H9 (cell line): ENCODE results near the gene PDE6G. TPM values are rescaled to one million over a fixed set of nuclear protein-coding genes. Genes with fewer than 3 reads are reported as not detected.

Source experiments
- DNase-seq: peaks from one replicate; pipeline ENCODE4 v3.0.0-alpha.2; 2017
- H2AFZ ChIP-seq: one replicate; pipeline ENCODE4 v1.6.1; 2013; ENCODE audit warnings: mild to moderate bottlenecking, low read length, control low read depth, moderate library complexity
- H2AK5ac ChIP-seq: 2 replicates; pipeline ENCODE4 v1.6.1; 2013; ENCODE audit warnings: low read length, control low read depth, mixed read lengths; ENCODE audit not compliant: insufficient read length
- H2BK120ac ChIP-seq: one replicate; pipeline ENCODE4 v1.6.1; 2013; ENCODE audit warnings: low read depth, mild to moderate bottlenecking, low read length, control low read depth, inconsistent platforms; ENCODE audit not compliant: poor library complexity, severe bottlenecking
- H2BK12ac ChIP-seq: 2 replicates; pipeline ENCODE4 v1.6.1; 2013; ENCODE audit warnings: low read length, control low read depth, mixed read lengths, low read depth; ENCODE audit not compliant: insufficient read length
- H2BK15ac ChIP-seq: 2 replicates; pipeline ENCODE4 v1.6.1; 2013; ENCODE audit warnings: low read depth, low read length, control low read depth
- H2BK20ac ChIP-seq: one replicate; pipeline ENCODE4 v1.6.1; 2013; ENCODE audit warnings: low read depth, mild to moderate bottlenecking, low read length, control low read depth, inconsistent platforms; ENCODE audit not compliant: poor library complexity, severe bottlenecking
- H2BK5ac ChIP-seq: 2 replicates; pipeline ENCODE4 v1.6.1; 2013; ENCODE audit warnings: low read length, control low read depth, mixed read lengths; ENCODE audit not compliant: insufficient read length
- H3K14ac ChIP-seq: 2 replicates; pipeline ENCODE4 v1.6.1; 2013; ENCODE audit warnings: low read length, control low read depth; ENCODE audit not compliant: insufficient read depth
- H3K18ac ChIP-seq: 2 replicates; pipeline ENCODE4 v1.6.1; 2013; ENCODE audit warnings: low read depth, mild to moderate bottlenecking, mixed read lengths, low read length, control low read depth; ENCODE audit not compliant: insufficient read length
- H3K23ac ChIP-seq: 2 replicates; pipeline ENCODE4 v1.6.1; 2013; ENCODE audit warnings: low read length, control low read depth, mixed read lengths, low read depth; ENCODE audit not compliant: insufficient read length
- H3K23me2 ChIP-seq: 2 replicates; pipeline ENCODE4 v1.6.1; 2013; ENCODE audit warnings: low read depth, mild to moderate bottlenecking, mixed read lengths, low read length, control low read depth; ENCODE audit not compliant: insufficient read length, poor library complexity, severe bottlenecking
- H3K27ac ChIP-seq: 2 replicates; pipeline ENCODE4 v1.5.1; 2013; ENCODE audit warnings: low read length, control low read depth, mixed read lengths, low read depth; ENCODE audit not compliant: insufficient read length
- H3K27me3 ChIP-seq: 2 replicates; pipeline ENCODE4 v1.6.1; 2013; ENCODE audit warnings: low read length, control low read depth, inconsistent platforms; ENCODE audit not compliant: insufficient read depth
- H3K4ac ChIP-seq: 2 replicates; pipeline ENCODE4 v1.6.1; 2013; ENCODE audit warnings: low read depth, mild to moderate bottlenecking, control low read depth, inconsistent platforms, low read length, moderate library complexity
- H3K4me1 ChIP-seq: 2 replicates; pipeline ENCODE4 v1.6.1; 2013; ENCODE audit warnings: low read length, control low read depth, inconsistent platforms; ENCODE audit not compliant: insufficient read depth
- H3K4me2 ChIP-seq: 2 replicates; pipeline ENCODE4 v1.6.1; 2013; ENCODE audit warnings: low read length, control low read depth, mixed read lengths; ENCODE audit not compliant: insufficient read length, insufficient read depth
- H3K56ac ChIP-seq: 2 replicates; pipeline ENCODE4 v1.6.1; 2013; ENCODE audit warnings: low read depth, mild to moderate bottlenecking, mixed read lengths, low read length, control low read depth; ENCODE audit not compliant: insufficient read length
- H3K79me1 ChIP-seq: 2 replicates; pipeline ENCODE4 v1.6.1; 2013; ENCODE audit warnings: low read depth, mild to moderate bottlenecking, moderate library complexity, low read length, control low read depth, inconsistent platforms; ENCODE audit not compliant: insufficient read depth, poor library complexity, severe bottlenecking
- H3K79me2 ChIP-seq: 2 replicates; pipeline ENCODE4 v1.6.1; 2013; ENCODE audit warnings: low read length, control low read depth, inconsistent platforms; ENCODE audit not compliant: insufficient read depth
- H3K9ac ChIP-seq: 2 replicates; pipeline ENCODE4 v1.6.1; 2013; ENCODE audit warnings: low read length, control low read depth, mixed read lengths; ENCODE audit not compliant: insufficient read length; ENCODE audit errors: extremely low read depth
- H3K9me3 ChIP-seq: one replicate; pipeline ENCODE4 v1.6.1; 2013; ENCODE audit warnings: low read depth, low read length, inconsistent platforms; ENCODE audit not compliant: control insufficient read depth
- H3T11ph ChIP-seq: one replicate; pipeline ENCODE4 v1.6.1; 2013; ENCODE audit warnings: mild to moderate bottlenecking, low read length, control low read depth, inconsistent platforms
- H4K20me1 ChIP-seq: one replicate; pipeline ENCODE4 v1.6.1; 2013; ENCODE audit not compliant: control insufficient read depth, insufficient read length, insufficient read depth
- H4K5ac ChIP-seq: 2 replicates; pipeline ENCODE4 v1.6.1; 2013; ENCODE audit warnings: low read depth, mild to moderate bottlenecking, mixed read lengths, low read length, control low read depth; ENCODE audit not compliant: insufficient read length
- H4K8ac ChIP-seq: replicated peaks from 2 replicates; pipeline ENCODE4 v1.6.1; 2013; ENCODE audit warnings: low read length, control low read depth, mixed read lengths, low read depth; ENCODE audit not compliant: insufficient read length
- H4K91ac ChIP-seq: 2 replicates; pipeline ENCODE4 v1.6.1; 2013; ENCODE audit warnings: low read depth, mild to moderate bottlenecking, moderate library complexity, mixed read lengths, low read length, control low read depth; ENCODE audit not compliant: insufficient read length
- H3K27ac Mint-ChIP-seq, 3 experiments: 2 replicates in 2 of 3; 3 replicates in 1 of 3; pipeline ENCODE4 v1.8.0; 2020 to 2021; ENCODE audit warnings: mixed read lengths in 3 of 3, mild to moderate bottlenecking in 1 of 3, moderate library complexity in 1 of 3
- H3K27me3 Mint-ChIP-seq: 2 replicates; pipeline ENCODE4 v1.8.0; 2021; ENCODE audit warnings: low read depth, mild to moderate bottlenecking, moderate library complexity, mixed read lengths
- H3K36me3 Mint-ChIP-seq, 3 experiments: 2 replicates in 2 of 3; 3 replicates in 1 of 3; pipeline ENCODE4 v1.8.0; 2020 to 2021; ENCODE audit warnings: low read depth in 3 of 3, mixed read lengths in 3 of 3; ENCODE audit not compliant: insufficient read depth in 1 of 3
- H3K4me1 Mint-ChIP-seq, 2 experiments: 2 replicates each; pipeline ENCODE4 v1.8.0; 2020; ENCODE audit warnings: mixed read lengths in 2 of 2
- H3K4me3 Mint-ChIP-seq, 2 experiments: 2 replicates in 1 of 2; 3 replicates in 1 of 2; pipeline ENCODE4 v1.8.0; 2020 to 2021; ENCODE audit warnings: mild to moderate bottlenecking in 2 of 2, mixed read lengths in 2 of 2, moderate library complexity in 1 of 2
- H3K9me3 Mint-ChIP-seq, 2 experiments: 2 replicates in 1 of 2; 3 replicates in 1 of 2; pipeline ENCODE4 v1.8.0; 2020; ENCODE audit warnings: mild to moderate bottlenecking in 2 of 2, mixed read lengths in 2 of 2, moderate library complexity in 1 of 2
- WGBS: extraction: QIAGEN DNeasy Blood & Tissue Kit; methylation state at CpG from one replicate; pipeline ENCODE4 v1.1.7; 2013; ENCODE audit warnings: missing lambda C conversion rate, low lambda C conversion rate, mixed read lengths; ENCODE audit not compliant: insufficient read length; ENCODE audit errors: extremely low coverage; 5-methylcytosine and 5-hydroxymethylcytosine counted together
- total RNA-seq: library from RNA; stranded (reverse); gene quantifications from 2 replicates; pipeline ENCODE4 v1.2.1, GENCODE V29; 2021
- TF ChIP-seq, protein P1 (sequence below): fragments of 200-600 bp; sonication (generic); conservative IDR thresholded peaks from 3 replicates; pipeline ENCODE4 v1.8.0; 2021; ENCODE audit warnings: antibody characterized with exemption, mild to moderate bottlenecking

The PDE6G gene
- total RNA-seq, 1 experiment from 2014 or later: 5.7 TPM

DNA sequence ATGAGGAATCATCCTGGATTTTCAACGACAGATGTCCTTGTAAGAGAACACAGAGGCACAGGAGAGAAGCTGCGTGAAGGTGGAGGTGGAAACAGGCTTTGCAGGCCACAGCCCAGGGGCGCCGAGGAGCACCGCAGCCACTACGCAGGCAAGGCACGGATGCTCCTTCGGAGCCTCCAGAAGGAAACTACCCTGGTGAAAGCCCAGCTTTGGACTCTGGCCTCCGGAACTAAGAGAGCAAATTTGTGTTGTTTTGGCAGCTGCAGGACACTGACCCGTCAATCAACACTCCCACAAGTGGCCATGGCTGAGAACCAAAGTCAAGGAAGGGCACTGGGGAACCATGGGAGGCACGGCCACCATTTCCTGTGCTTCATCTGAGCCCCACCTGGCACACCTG, 23.8 kb upstream of the PDE6G start:
- no peak overlapping the region for H2AK5ac ChIP-seq

More for the DNA sequence above, 23.8 kb upstream of the PDE6G start:
- H2BK120ac ChIP-seq: no peak overlapping the region
- no peak overlapping the region for H3K14ac ChIP-seq
- no peak overlapping the region for H3K56ac ChIP-seq
- peaks cover 9% of the 10 kb centered on the region; the same call in 1 of the 2 replicates for H3K79me2 ChIP-seq
- Mint-ChIP-seq H3K4me3 (no peak overlapping the region), H3K27ac (no peak overlapping the region), H3K36me3 (peaks cover 0 to 16% (median 8%) of the 10 kb centered on the region in 3 experiments; a peak in 6 of 7 replicates), H3K9me3 (no peaks in the 10 kb centered on the region), H3K4me1 (peaks cover 16 to 18% of the 10 kb centered on the region in 2 experiments), H3K27me3 (no peaks in the 10 kb centered on the region; the same call in 1 of the 2 replicates)
- no peak overlapping the region for H2BK20ac ChIP-seq
- H3K23ac ChIP-seq: no peak overlapping the region
- H3K79me1 ChIP-seq: peaks cover 8% of the 10 kb centered on the region
- TF ChIP-seq, protein P1, sequence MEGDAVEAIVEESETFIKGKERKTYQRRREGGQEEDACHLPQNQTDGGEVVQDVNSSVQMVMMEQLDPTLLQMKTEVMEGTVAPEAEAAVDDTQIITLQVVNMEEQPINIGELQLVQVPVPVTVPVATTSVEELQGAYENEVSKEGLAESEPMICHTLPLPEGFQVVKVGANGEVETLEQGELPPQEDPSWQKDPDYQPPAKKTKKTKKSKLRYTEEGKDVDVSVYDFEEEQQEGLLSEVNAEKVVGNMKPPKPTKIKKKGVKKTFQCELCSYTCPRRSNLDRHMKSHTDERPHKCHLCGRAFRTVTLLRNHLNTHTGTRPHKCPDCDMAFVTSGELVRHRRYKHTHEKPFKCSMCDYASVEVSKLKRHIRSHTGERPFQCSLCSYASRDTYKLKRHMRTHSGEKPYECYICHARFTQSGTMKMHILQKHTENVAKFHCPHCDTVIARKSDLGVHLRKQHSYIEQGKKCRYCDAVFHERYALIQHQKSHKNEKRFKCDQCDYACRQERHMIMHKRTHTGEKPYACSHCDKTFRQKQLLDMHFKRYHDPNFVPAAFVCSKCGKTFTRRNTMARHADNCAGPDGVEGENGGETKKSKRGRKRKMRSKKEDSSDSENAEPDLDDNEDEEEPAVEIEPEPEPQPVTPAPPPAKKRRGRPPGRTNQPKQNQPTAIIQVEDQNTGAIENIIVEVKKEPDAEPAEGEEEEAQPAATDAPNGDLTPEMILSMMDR: no peak
- H3T11ph ChIP-seq: no peak overlapping the region
- H2BK12ac ChIP-seq: no peak overlapping the region
- H3K9me3 ChIP-seq: no peaks in the 10 kb centered on the region
- H4K91ac ChIP-seq: no peak overlapping the region
- no peak overlapping the region for H3K18ac ChIP-seq
- H3K27ac ChIP-seq: no peak overlapping the region
- no peaks in the 10 kb centered on the region for H4K20me1 ChIP-seq
- H3K23me2 ChIP-seq: peaks cover 10% of the 10 kb centered on the region
- H3K27me3 ChIP-seq: no peaks in the 10 kb centered on the region
- H3K4ac ChIP-seq: no peak overlapping the region
- no peak overlapping the region for H2BK15ac ChIP-seq
- no CpG with 5 or more reads among the region's 11 CpGs for WGBS
- no peak overlapping the region for H2AFZ ChIP-seq
- H2BK5ac ChIP-seq: no peak overlapping the region
- no peak overlapping the region for H3K9ac ChIP-seq
- no peaks in the 10 kb centered on the region for H3K4me1 ChIP-seq
- DNase-seq: no peak
- H3K4me2 ChIP-seq: no peak overlapping the region
- H4K8ac ChIP-seq: no peak overlapping the region
- no peak overlapping the region for H4K5ac ChIP-seq
